Activated T-cell treated with anti-CD3 and anti-CD28 coated beads, Interleukin-2, amount 50 U/mL, for 72 hours (primary cell): Measurements from ENCODE around the gene SERPINI1. TPM values are rescaled to one million over a fixed set of nuclear protein-coding genes. Genes with fewer than 3 reads are reported as not detected.

Experiments used
- ATAC-seq, 2 donors: fragments of 150-1000 bp; cut with Tn5 transposase; replicated peaks in 1 of 2; 2 replicates each; pipeline ENCODE4 v1.10.0; 2021; ENCODE audit warnings: moderate library complexity in 2 of 2, mild to moderate bottlenecking in 1 of 2
- DNase-seq, 2 donors: peaks; one replicate each; pipeline ENCODE4 v3.0.0; 2021 to 2022; ENCODE audit warnings: mixed read lengths in 1 of 2
- H3K27ac Mint-ChIP-seq: one replicate; pipeline ENCODE4 v1.8.0; 2022; ENCODE audit warnings: mild to moderate bottlenecking, moderate library complexity, mixed read lengths
- H3K27me3 Mint-ChIP-seq: one replicate; pipeline ENCODE4 v1.8.0; 2022; ENCODE audit warnings: low read depth, mixed read lengths
- H3K36me3 Mint-ChIP-seq, 2 donors: one replicate each; pipeline ENCODE4 v1.8.0; 2022; ENCODE audit warnings: mixed read lengths in 2 of 2, mild to moderate bottlenecking in 1 of 2; ENCODE audit not compliant: insufficient read depth in 2 of 2
- H3K4me1 Mint-ChIP-seq: one replicate; pipeline ENCODE4 v1.8.0; 2022; ENCODE audit warnings: low read depth, mixed read lengths
- H3K4me3 Mint-ChIP-seq, 2 donors: one replicate each; pipeline ENCODE4 v1.8.0; 2022; ENCODE audit warnings: mild to moderate bottlenecking in 2 of 2, mixed read lengths in 2 of 2, moderate library complexity in 2 of 2
- H3K9me3 Mint-ChIP-seq, 2 donors: one replicate each; pipeline ENCODE4 v1.8.0; 2022; ENCODE audit warnings: mixed read lengths in 2 of 2
- total RNA-seq, 2 donors: library from RNA; stranded (reverse); gene quantifications; one replicate each; pipeline ENCODE4 v1.2.3, GENCODE V29; 2022

Gene SERPINI1, protein sequence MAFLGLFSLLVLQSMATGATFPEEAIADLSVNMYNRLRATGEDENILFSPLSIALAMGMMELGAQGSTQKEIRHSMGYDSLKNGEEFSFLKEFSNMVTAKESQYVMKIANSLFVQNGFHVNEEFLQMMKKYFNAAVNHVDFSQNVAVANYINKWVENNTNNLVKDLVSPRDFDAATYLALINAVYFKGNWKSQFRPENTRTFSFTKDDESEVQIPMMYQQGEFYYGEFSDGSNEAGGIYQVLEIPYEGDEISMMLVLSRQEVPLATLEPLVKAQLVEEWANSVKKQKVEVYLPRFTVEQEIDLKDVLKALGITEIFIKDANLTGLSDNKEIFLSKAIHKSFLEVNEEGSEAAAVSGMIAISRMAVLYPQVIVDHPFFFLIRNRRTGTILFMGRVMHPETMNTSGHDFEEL
- 1 to 10 TPM; 3.7 to 3.9 TPM for total RNA-seq

DNA sequence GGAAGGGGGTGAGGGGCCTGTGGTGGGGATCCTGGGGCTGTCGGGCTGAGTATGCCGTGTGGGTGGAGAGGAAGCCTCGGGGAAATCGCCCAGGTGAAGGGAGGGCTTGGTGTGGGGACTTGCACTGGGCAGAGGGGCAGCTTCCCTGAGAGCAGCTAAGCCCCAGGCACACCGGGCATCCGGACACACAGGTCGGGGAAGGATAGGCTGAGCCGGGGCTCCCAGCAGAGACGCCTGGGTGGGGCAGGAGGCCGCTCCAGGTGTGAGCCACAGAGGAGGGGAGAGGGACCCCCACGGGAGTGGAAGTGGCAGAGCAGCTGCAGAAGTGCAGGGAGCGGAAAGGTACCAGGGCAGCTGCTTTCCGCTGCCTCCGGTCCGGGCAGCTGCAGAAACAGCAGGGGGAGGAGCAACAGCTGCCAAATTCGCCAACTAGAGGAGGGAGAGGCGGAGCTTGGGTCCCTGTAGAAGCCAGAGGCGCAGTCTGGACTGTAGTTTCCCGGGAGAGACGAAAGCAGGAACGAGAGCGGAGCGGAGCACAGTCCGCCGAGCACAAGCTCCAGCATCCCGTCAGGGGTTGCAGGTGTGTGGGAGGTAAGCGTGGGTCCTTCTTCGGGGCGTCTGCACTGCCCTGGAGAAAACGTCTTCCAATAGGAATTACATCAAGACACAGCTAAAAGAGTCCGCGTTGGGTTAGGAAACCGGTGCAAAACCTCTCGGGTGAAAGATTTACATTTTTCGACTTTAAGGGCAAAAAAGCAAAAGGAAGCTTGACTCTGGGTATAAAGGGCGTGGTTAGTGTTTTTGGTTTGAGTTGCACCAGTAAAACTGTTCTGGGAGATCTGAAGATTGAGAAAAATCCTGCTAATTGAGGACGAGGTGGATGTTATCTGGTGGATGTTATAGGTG is at the start of gene SERPINI1:
SERPINI1 (plus strand) TSS at position 489 of the 906 bp plus-strand sequence. CDS start 53,408 bp downstream, outside the sequence.
- Mint-ChIP-seq H3K36me3 (peaks cover 0 to 3% of the 10 kb centered on the region in 2 donors), H3K27me3 (no peaks in the 10 kb centered on the region), H3K9me3 (no peaks in the 10 kb centered on the region), H3K4me1 (peaks cover 21% of the 10 kb centered on the region), H3K4me3 (no peak within 1 kb of the TSS), H3K27ac (no peak within 1 kb of the TSS)
- DNase-seq (peak; percentile 78 to 84), ATAC-seq (peak; percentile 61 to 63)

DNA sequence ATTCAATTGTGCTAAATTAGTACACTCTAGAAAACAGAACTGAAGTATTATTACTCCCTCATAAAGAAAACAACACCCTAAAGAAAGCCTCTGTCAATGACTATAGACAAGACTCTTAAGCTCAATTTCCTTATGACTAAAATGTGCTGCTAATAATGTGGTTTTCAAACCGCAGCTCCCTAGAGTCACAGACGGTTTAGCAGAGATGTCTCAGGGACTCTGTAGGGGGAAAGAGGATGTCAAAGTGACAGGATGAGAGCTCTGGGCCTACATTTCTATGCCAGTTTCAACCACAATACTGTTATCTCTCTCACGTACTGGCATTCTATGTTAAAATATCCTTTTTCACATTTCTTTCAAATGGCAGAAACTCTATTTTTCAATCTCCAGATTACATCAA is 44.2 kb upstream of the SERPINI1 start:
- Mint-ChIP-seq H3K4me1 (peaks cover 19% of the 10 kb centered on the region), H3K4me3 (peak overlapping the region in 1 of 2 donors; percentile 12), H3K27ac (peak overlapping the region; percentile 47), H3K36me3 (peaks cover 0 to 18% of the 10 kb centered on the region in 2 donors), H3K9me3 (no peaks in the 10 kb centered on the region), H3K27me3 (no peaks in the 10 kb centered on the region)
- ATAC-seq, result peak; percentile 97 to 98
- peak; percentile 19 to 36 for DNase-seq

DNA sequence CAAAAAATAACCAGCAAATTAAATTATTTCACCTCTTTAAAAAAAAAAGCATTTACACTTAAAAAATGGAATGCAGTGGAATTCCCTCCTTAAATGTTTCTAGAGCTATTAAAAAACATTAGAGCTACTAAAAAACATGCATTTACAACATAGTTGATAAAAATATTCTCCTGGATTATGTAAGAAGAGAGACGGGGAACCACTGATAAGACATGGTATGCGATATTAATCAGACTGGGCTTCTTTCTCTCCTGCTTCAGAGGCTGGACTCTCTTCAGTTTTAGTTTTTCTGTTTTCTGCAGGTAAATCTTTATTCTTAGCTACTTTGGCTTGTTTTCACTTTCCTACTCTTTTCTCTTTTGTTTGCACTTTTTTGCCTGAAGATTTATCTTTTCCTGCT is 41.4 kb upstream of the SERPINI1 start:
- Mint-ChIP-seq H3K9me3 (no peaks in the 10 kb centered on the region), H3K27ac (no peak overlapping the region), H3K4me3 (no peak overlapping the region), H3K27me3 (no peaks in the 10 kb centered on the region), H3K4me1 (peaks cover 29% of the 10 kb centered on the region), H3K36me3 (peaks cover 0 to 18% of the 10 kb centered on the region in 2 donors)
- ATAC-seq (no peak), DNase-seq (no peak)

DNA sequence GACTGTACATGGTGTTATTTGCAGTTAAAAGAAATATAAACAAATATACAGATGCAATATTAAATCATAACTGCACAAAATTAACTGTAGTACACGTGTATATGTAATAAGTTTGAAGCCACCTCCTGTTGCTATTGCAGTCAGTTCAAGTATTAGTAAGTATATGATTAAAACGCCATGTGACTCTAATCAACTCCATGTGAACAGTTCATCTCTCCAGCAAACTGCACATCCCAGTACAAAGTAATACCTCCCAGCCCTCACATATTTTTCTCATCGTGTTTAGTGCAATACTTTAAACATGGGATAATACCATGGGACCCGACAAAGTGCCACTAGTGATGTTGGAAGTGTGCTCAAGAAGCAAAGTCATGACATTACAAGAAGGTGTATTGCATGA is 35.5 kb upstream of the SERPINI1 start:
- Mint-ChIP-seq H3K9me3 (no peaks in the 10 kb centered on the region), H3K36me3 (peaks cover 4 to 16% of the 10 kb centered on the region in 2 donors), H3K4me1 (peaks cover 10% of the 10 kb centered on the region), H3K27ac (no peak overlapping the region), H3K4me3 (no peak overlapping the region), H3K27me3 (no peaks in the 10 kb centered on the region)
- no peak for ATAC-seq
- no peak for DNase-seq

DNA sequence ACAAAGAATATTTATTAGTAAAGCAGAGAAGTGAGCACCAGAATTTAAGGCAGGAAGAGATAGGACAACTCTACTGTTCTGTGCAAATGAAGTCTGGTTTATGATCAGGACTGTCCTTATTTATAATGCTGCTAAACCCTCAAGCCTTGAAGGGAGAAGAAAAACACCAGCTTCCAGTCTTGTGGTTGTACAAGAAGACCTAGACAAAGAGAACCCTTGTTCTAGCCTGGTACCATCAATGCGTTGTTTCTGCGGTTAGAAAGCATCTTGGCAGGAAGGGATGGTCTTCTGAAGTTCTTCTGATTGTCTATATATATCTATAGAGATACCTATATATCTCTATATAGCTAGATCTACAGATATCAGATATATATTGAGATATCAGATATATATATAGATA is 34.6 kb upstream of the SERPINI1 start:
- H3K27me3 Mint-ChIP-seq, result no peaks in the 10 kb centered on the region
- DNase-seq (no peak), ATAC-seq (no peak)
- peak overlapping the region; percentile 64 for H3K27ac Mint-ChIP-seq
- peaks cover 4 to 11% of the 10 kb centered on the region in 2 donors for H3K36me3 Mint-ChIP-seq
- H3K9me3 Mint-ChIP-seq, result no peaks in the 10 kb centered on the region
- peaks cover 10% of the 10 kb centered on the region for H3K4me1 Mint-ChIP-seq
- no peak overlapping the region for H3K4me3 Mint-ChIP-seq

DNA sequence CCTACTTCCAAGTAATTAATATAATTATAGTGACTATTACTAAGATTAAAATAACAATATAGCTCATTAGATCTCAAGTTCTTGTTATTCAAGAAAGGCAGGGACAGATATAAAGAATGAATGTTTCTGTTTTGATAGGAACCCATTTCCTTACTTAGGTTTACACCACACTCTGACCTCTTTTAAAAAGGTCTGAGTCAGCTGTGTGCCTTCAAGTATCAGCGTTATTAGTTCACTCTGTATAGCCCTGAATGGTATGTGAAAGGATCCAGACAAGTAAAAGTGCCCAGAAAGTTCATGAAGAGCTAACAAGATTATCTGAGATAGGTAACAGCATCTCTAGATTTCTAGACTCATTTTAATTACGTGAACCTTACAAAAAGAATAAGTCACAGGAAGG is 29.7 kb upstream of the SERPINI1 start:
- Mint-ChIP-seq H3K27me3 (no peaks in the 10 kb centered on the region), H3K27ac (no peak overlapping the region), H3K4me1 (peaks cover 16% of the 10 kb centered on the region), H3K9me3 (no peaks in the 10 kb centered on the region), H3K36me3 (peaks cover 8 to 17% of the 10 kb centered on the region in 2 donors), H3K4me3 (no peak overlapping the region)
- ATAC-seq (no peak), DNase-seq (no peak)

DNA sequence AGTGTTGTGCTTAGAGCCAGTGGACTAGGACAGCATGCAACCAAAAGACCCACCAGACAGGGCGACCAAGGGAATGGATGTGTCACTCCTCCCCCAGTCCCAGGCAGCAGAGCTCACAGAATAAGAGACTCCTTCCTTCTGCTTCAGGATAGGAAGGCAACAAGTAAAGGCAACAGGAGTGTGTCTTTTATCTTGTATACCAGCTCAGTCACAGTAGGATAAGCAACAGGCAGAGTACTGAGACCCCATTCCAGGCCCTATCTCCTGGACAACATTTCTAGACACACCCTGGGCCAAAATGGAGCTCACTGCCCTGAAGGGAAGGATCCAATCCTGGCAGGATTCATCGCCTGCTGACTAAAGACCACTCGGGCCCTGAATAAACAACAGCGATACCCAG is 25.8 kb upstream of the SERPINI1 start:
- H3K27me3 Mint-ChIP-seq, result no peaks in the 10 kb centered on the region

DNA sequence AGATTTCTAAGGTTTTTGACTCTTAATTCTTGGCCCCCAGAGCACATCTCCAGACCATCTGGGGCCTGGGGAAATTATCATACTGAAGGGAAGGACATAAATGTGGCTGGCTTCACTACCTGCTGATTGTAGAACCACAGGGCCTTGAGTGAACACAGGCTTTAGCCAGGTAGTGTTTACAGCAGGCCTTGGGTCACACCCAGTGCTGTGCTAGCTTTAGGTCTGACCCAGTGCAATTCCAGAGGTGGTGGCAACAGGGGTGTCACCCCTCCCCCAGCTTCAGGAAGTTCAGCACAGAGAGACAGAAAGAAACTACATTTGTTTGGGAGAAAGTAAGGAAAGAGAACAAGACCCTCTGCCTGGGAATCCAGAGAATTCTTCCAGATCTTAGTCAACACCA is 25.0 kb upstream of the SERPINI1 start:
- ATAC-seq (no peak), DNase-seq (no peak)
- H3K4me3 Mint-ChIP-seq, result no peak overlapping the region
- H3K36me3 Mint-ChIP-seq, result peaks cover 12 to 42% of the 10 kb centered on the region in 2 donors
- H3K9me3 Mint-ChIP-seq, result peaks cover 0 to 2% of the 10 kb centered on the region in 2 donors
- H3K4me1 Mint-ChIP-seq, result peaks cover 59% of the 10 kb centered on the region
- H3K27me3 Mint-ChIP-seq, result no peaks in the 10 kb centered on the region
- peak overlapping the region; percentile 7 for H3K27ac Mint-ChIP-seq

More for the DNA sequence above, 25.8 kb upstream of the SERPINI1 start:
- no peak for DNase-seq
- H3K9me3 Mint-ChIP-seq, result no peaks in the 10 kb centered on the region
- H3K4me1 Mint-ChIP-seq, result peaks cover 52% of the 10 kb centered on the region
- no peak for ATAC-seq
- peaks cover 10 to 37% of the 10 kb centered on the region in 2 donors for H3K36me3 Mint-ChIP-seq
- no peak overlapping the region for H3K4me3 Mint-ChIP-seq
- H3K27ac Mint-ChIP-seq, result no peak overlapping the region

DNA sequence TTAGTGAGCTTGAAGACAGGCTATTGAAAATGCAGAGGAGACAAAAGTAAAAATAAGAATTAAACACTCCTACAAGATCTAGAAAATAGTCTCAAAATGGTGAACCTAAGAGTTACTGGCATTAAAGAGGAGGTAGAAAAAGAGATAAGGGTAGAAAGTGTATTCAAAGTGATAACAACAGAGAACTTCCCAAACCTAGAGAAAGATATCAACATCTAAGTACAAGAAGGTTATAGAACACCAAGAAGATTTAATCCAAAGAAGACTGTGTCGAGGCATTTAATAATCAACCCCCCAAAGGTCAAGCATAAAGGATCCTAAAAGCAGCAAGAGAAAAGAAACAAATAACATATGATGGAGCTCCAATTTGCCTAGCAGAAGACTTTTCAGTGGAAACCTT is 24.1 kb upstream of the SERPINI1 start:
- H3K4me1 Mint-ChIP-seq, result peaks cover 64% of the 10 kb centered on the region
- no peaks in the 10 kb centered on the region for H3K27me3 Mint-ChIP-seq
- H3K36me3 Mint-ChIP-seq, result peaks cover 16 to 45% of the 10 kb centered on the region in 2 donors
- ATAC-seq (no peak), DNase-seq (no peak)
- peaks cover 0 to 2% of the 10 kb centered on the region in 2 donors for H3K9me3 Mint-ChIP-seq
- no peak overlapping the region for H3K4me3 Mint-ChIP-seq
- H3K27ac Mint-ChIP-seq, result no peak overlapping the region

DNA sequence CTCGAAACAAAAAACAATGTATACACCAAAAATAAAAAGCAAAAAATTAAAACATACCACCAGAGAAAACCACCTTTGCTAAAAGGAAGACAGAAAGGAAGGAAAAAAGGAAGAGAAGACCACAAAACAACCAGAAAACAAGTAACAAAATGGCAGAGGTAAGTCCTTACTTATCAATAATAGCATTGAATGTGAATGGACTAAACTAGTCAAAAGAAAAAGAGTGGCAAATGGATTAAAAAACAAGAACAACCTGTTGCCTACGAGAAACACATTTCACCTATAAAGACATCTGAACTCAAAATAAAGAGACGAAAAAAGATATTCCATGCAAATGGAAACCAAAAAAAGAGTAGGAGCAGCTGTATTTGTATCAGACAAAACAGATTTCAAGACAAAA is 23.1 kb upstream of the SERPINI1 start:
- H3K4me3 Mint-ChIP-seq, result peak overlapping the region in 1 of 2 donors; percentile 44
- peaks cover 14 to 45% of the 10 kb centered on the region in 2 donors for H3K36me3 Mint-ChIP-seq
- ATAC-seq (no peak), DNase-seq (no peak)
- peaks cover 58% of the 10 kb centered on the region for H3K4me1 Mint-ChIP-seq
- H3K9me3 Mint-ChIP-seq, result peaks cover 0 to 2% of the 10 kb centered on the region in 2 donors
- H3K27me3 Mint-ChIP-seq, result no peaks in the 10 kb centered on the region
- H3K27ac Mint-ChIP-seq, result peak overlapping the region; percentile 96

DNA sequence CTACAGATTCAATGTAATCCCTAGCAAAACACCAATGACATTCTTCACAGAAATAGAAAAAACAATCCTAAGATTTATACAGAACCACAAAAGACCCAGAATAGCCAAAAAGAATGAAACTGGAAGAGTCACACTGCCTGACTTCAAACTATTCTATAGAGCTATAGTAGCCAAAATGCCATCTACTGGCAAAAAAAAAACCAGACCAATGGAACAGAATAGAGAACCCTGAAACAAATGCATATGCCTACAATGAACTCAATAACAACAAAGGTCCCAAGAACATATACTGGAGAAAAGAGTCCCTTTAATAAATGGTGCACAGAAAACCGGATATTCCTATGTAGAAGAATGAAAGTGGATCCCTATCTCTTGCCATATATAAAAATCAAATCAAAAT is 20.6 kb upstream of the SERPINI1 start:
- H3K4me1 Mint-ChIP-seq, result peaks cover 57% of the 10 kb centered on the region
- H3K9me3 Mint-ChIP-seq, result peaks cover 0 to 2% of the 10 kb centered on the region in 2 donors
- H3K27me3 Mint-ChIP-seq, result no peaks in the 10 kb centered on the region
- no peak overlapping the region for H3K4me3 Mint-ChIP-seq
- H3K36me3 Mint-ChIP-seq, result peaks cover 20 to 58% of the 10 kb centered on the region in 2 donors
- ATAC-seq (no peak), DNase-seq (no peak)
- H3K27ac Mint-ChIP-seq, result peak overlapping the region; percentile 66

DNA sequence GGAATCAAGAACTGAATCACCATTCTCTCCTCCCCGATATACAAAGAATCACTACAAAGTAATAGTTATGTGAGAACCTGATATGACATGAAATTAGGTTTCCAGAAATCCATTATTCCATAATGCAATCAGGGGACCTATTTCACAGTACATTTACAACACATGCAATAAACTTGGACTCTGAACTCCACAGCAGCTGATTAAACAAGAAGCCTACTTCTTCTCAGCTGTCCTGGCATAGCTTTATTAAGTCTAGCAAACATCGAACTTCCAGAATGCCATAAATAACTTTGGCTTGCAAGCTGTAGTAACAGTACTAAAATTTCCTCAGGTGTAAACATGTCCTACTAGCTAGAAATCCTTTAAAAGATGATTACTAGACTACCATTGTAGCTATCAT is 18.6 kb upstream of the SERPINI1 start:
- Mint-ChIP-seq H3K27ac (no peak overlapping the region), H3K36me3 (peaks cover 23 to 63% of the 10 kb centered on the region in 2 donors)

DNA sequence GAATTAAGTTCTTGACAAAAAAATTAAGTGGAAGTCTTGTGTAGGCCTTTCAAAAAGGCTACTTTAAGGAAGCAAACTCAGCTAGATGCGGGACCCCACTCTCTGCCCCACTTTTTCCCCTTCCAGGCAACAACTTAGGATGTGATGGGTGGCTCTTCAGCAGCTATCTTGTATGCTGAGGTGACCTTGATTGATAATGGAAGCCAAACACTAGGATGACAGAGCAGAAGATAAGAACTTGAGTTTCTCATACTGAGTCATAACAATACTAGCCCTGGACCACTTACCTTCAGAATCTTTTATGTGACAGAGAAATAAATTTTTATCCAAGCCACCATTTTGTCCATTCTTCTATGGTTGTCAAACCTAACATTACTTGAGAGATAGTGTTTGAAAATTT is 16.9 kb upstream of the SERPINI1 start:
- H3K36me3 Mint-ChIP-seq, result peaks cover 22 to 49% of the 10 kb centered on the region in 2 donors
- H3K9me3 Mint-ChIP-seq, result peaks cover 0 to 2% of the 10 kb centered on the region in 2 donors
- DNase-seq (no peak), ATAC-seq (no peak)
- H3K4me1 Mint-ChIP-seq, result peaks cover 33% of the 10 kb centered on the region
- no peaks in the 10 kb centered on the region for H3K27me3 Mint-ChIP-seq
- H3K27ac Mint-ChIP-seq, result no peak overlapping the region
- no peak overlapping the region for H3K4me3 Mint-ChIP-seq

More for the DNA sequence above, 18.6 kb upstream of the SERPINI1 start:
- ATAC-seq (no peak), DNase-seq (no peak)
- Mint-ChIP-seq H3K9me3 (peaks cover 0 to 2% of the 10 kb centered on the region in 2 donors), H3K4me3 (no peak overlapping the region), H3K4me1 (peaks cover 37% of the 10 kb centered on the region), H3K27me3 (no peaks in the 10 kb centered on the region)
